ENCODE data around the gene RBM33. TPM values are rescaled to one million over a fixed set of nuclear protein-coding genes. Genes with fewer than 3 reads are reported as not detected.

Gene RBM33
- total RNA-seq, 1 experiment from 2014 or later: 80.5 TPM

- no TSS peak for BruUV-seq (replicated peaks)
- H3K9me3 Mint-ChIP-seq (ENCODE audit: unreplicated experiment): no peaks in the 10 kb centered on the region
- ChIA-PET POLR2A (no interaction called here), CTCF (interaction anchor here (1.0 to 2.0 kb wide), 3 partner anchors 14 to 15 kb away, joined by 3 to 5 read pairs (median 4); no protein-coding TSS in a partner anchor)
- no peak overlapping the region for H3K27ac Mint-ChIP-seq (ENCODE audit: low read depth, unreplicated experiment)
- intact Hi-C loops (cut with micrococcal nuclease): no loop called here
- peaks cover 10% of the 10 kb centered on the region for H3K36me3 Mint-ChIP-seq (ENCODE audit: insufficient read depth, unreplicated experiment)
- no peak overlapping the region for H3K4me3 Mint-ChIP-seq (ENCODE audit: unreplicated experiment)
- no peak for TF ChIP-seq CTCF (IDR thresholded peaks at IDR 0.05; ENCODE audit: unreplicated experiment)
- no peak for DNase-seq (ENCODE audit: unreplicated experiment)
- no peaks in the 10 kb centered on the region for H3K27me3 Mint-ChIP-seq (ENCODE audit: insufficient read depth, unreplicated experiment)
- H3K4me1 Mint-ChIP-seq (ENCODE audit: insufficient read depth, unreplicated experiment): peaks cover 23% of the 10 kb centered on the region
These were observed 108.4 kb downstream of the RBM33 start for GRCh38 chr7:155752756-155753445.

GRCh38 chr7:155753446-155753965 lies 109.0 kb downstream of the RBM33 start:
- H3K27me3 Mint-ChIP-seq (ENCODE audit: insufficient read depth, unreplicated experiment): no peaks in the 10 kb centered on the region
- H3K27ac Mint-ChIP-seq (ENCODE audit: low read depth, unreplicated experiment): no peak overlapping the region
- TF ChIP-seq CTCF (IDR thresholded peaks at IDR 0.05; ENCODE audit: unreplicated experiment): no peak
- peaks cover 23% of the 10 kb centered on the region for H3K4me1 Mint-ChIP-seq (ENCODE audit: insufficient read depth, unreplicated experiment)
- no peaks in the 10 kb centered on the region for H3K9me3 Mint-ChIP-seq (ENCODE audit: unreplicated experiment)
- ChIA-PET CTCF (interaction anchor here (1.0 to 2.0 kb wide), 2 partner anchors 13 to 15 kb away, joined by 3 to 4 read pairs; no protein-coding TSS in a partner anchor), POLR2A (interaction anchor here (1.2 kb wide), 1 partner anchor 17 kb away, joined by 3 read pairs; no protein-coding TSS in a partner anchor)
- peaks cover 10% of the 10 kb centered on the region for H3K36me3 Mint-ChIP-seq (ENCODE audit: insufficient read depth, unreplicated experiment)
- DNase-seq (ENCODE audit: unreplicated experiment): no peak
- no TSS peak for BruUV-seq (replicated peaks)
- H3K4me3 Mint-ChIP-seq (ENCODE audit: unreplicated experiment): no peak overlapping the region
- intact Hi-C loops (cut with micrococcal nuclease): no loop called here

GRCh38 chr7:155754165-155754564 lies 109.7 kb downstream of the RBM33 start:
- Mint-ChIP-seq H3K36me3 (ENCODE audit: insufficient read depth, unreplicated experiment) (peaks cover 16% of the 10 kb centered on the region), H3K27ac (ENCODE audit: low read depth, unreplicated experiment) (no peak overlapping the region), H3K9me3 (ENCODE audit: unreplicated experiment) (no peaks in the 10 kb centered on the region), H3K4me1 (ENCODE audit: insufficient read depth, unreplicated experiment) (peaks cover 23% of the 10 kb centered on the region), H3K27me3 (ENCODE audit: insufficient read depth, unreplicated experiment) (no peaks in the 10 kb centered on the region), H3K4me3 (ENCODE audit: unreplicated experiment) (no peak overlapping the region)
- CTCF ChIA-PET: interaction anchor here (0.5 to 1.3 kb wide), 5 partner anchors 12 to 909 kb away, joined by 3 to 5 read pairs (median 4); no protein-coding TSS in a partner anchor
- intact Hi-C loops (cut with micrococcal nuclease): no loop called here
- no peak for DNase-seq (ENCODE audit: unreplicated experiment)
- no TSS peak for BruUV-seq (replicated peaks)
- POLR2A ChIA-PET: interaction anchor here (1.2 kb wide), 1 partner anchor 17 kb away, joined by 3 read pairs; no protein-coding TSS in a partner anchor
- TF ChIP-seq CTCF (IDR thresholded peaks at IDR 0.05; ENCODE audit: unreplicated experiment): no peak

GRCh38 chr7:155755026-155755425 lies 110.6 kb downstream of the RBM33 start:
- CTCF ChIA-PET: interaction anchor here (0.7 to 1.3 kb wide), 4 partner anchors 11 to 157 kb away, joined by 3 to 5 read pairs (median 4); no protein-coding TSS in a partner anchor
- Mint-ChIP-seq H3K36me3 (ENCODE audit: insufficient read depth, unreplicated experiment) (peaks cover 24% of the 10 kb centered on the region), H3K27ac (ENCODE audit: low read depth, unreplicated experiment) (no peak overlapping the region), H3K4me1 (ENCODE audit: insufficient read depth, unreplicated experiment) (peaks cover 17% of the 10 kb centered on the region), H3K4me3 (ENCODE audit: unreplicated experiment) (no peak overlapping the region), H3K9me3 (ENCODE audit: unreplicated experiment) (no peaks in the 10 kb centered on the region), H3K27me3 (ENCODE audit: insufficient read depth, unreplicated experiment) (no peaks in the 10 kb centered on the region)
- no TSS peak for BruUV-seq (replicated peaks)
- POLR2A ChIA-PET: no interaction called here
- no peak for DNase-seq (ENCODE audit: unreplicated experiment)
- intact Hi-C loops (cut with micrococcal nuclease): no loop called here
- TF ChIP-seq CTCF (IDR thresholded peaks at IDR 0.05; ENCODE audit: unreplicated experiment): no peak

All from MCF 10A (cell line).